ENCODE results near the gene MOB2.

MOB2 gene

GRCh38 chr11:1456176-1456575 lies 30.4 kb downstream of the MOB2 start:
- TF ChIP-seq ARNTL (CRISPR knock-in tag; IDR thresholded peaks at IDR 0.05; ENCODE audit: borderline replicate concordance, low read depth): no peak
- TF ChIP-seq, protein P1, sequence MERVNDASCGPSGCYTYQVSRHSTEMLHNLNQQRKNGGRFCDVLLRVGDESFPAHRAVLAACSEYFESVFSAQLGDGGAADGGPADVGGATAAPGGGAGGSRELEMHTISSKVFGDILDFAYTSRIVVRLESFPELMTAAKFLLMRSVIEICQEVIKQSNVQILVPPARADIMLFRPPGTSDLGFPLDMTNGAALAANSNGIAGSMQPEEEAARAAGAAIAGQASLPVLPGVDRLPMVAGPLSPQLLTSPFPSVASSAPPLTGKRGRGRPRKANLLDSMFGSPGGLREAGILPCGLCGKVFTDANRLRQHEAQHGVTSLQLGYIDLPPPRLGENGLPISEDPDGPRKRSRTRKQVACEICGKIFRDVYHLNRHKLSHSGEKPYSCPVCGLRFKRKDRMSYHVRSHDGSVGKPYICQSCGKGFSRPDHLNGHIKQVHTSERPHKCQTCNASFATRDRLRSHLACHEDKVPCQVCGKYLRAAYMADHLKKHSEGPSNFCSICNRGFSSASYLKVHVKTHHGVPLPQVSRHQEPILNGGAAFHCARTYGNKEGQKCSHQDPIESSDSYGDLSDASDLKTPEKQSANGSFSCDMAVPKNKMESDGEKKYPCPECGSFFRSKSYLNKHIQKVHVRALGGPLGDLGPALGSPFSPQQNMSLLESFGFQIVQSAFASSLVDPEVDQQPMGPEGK (CRISPR knock-in tag; IDR thresholded peaks at IDR 0.05; ENCODE audit: borderline replicate concordance): no peak

GRCh38 chr11:1455763-1456060 lies 30.9 kb downstream of the MOB2 start:
- ATAC-seq: no peak
- TF ChIP-seq ZFP3 (CRISPR knock-in tag; IDR thresholded peaks at IDR 0.05) (no peak), OSR1 (CRISPR knock-in tag; IDR thresholded peaks at IDR 0.05) (no peak), TOX (CRISPR knock-in tag; IDR thresholded peaks at IDR 0.05; ENCODE audit: borderline replicate concordance) (no peak), ZNF8 (CRISPR knock-in tag; IDR thresholded peaks at IDR 0.05) (no peak), SNAI2 (CRISPR knock-in tag; IDR thresholded peaks at IDR 0.05) (no peak), RARB (CRISPR knock-in tag; IDR thresholded peaks at IDR 0.05) (no peak), ZFP30 (CRISPR knock-in tag; IDR thresholded peaks at IDR 0.05) (no peak), TCF4 (CRISPR knock-in tag; IDR thresholded peaks at IDR 0.05; ENCODE audit: borderline replicate concordance) (no peak), CSDC2 (CRISPR knock-in tag; IDR thresholded peaks at IDR 0.05) (no peak), CREB5 (CRISPR knock-in tag; IDR thresholded peaks at IDR 0.05; ENCODE audit: low read depth) (no peak), GLIS3 (CRISPR knock-in tag; IDR thresholded peaks at IDR 0.05) (no peak), PPARA (CRISPR knock-in tag; IDR thresholded peaks at IDR 0.05; ENCODE audit: borderline replicate concordance) (no peak), ZNF70 (CRISPR knock-in tag; IDR thresholded peaks at IDR 0.05) (no peak), ZNF565 (CRISPR knock-in tag; conservative IDR thresholded peaks at IDR 0.05; ENCODE audit: low read depth) (no peak), ESRRG (CRISPR knock-in tag; IDR thresholded peaks at IDR 0.05) (no peak), POU6F1 (CRISPR knock-in tag; IDR thresholded peaks at IDR 0.05; ENCODE audit: borderline replicate concordance, low read depth) (no peak), ZC3H10 (CRISPR knock-in tag; IDR thresholded peaks at IDR 0.05) (no peak), ISL1 (CRISPR knock-in tag; IDR thresholded peaks at IDR 0.05) (no peak)

More at GRCh38 chr11:1456176-1456575, 30.4 kb downstream of the MOB2 start:
- ATAC-seq: no peak

GRCh38 chr11:1455032-1455762 lies 31.4 kb downstream of the MOB2 start:
- ATAC-seq: no peak
- no peak for TF ChIP-seq POU6F1 (CRISPR knock-in tag; IDR thresholded peaks at IDR 0.05; ENCODE audit: borderline replicate concordance, low read depth)
- no peak for TF ChIP-seq SNAI2 (CRISPR knock-in tag; IDR thresholded peaks at IDR 0.05)
- no peak for TF ChIP-seq ZNF70 (CRISPR knock-in tag; IDR thresholded peaks at IDR 0.05)
- no peak for TF ChIP-seq BACH2 (CRISPR knock-in tag; IDR thresholded peaks at IDR 0.05; ENCODE audit: borderline replicate concordance)
- TF ChIP-seq, protein P1 (CRISPR knock-in tag; IDR thresholded peaks at IDR 0.05; ENCODE audit: borderline replicate concordance): no peak
- TF ChIP-seq CREB5 (CRISPR knock-in tag; IDR thresholded peaks at IDR 0.05; ENCODE audit: low read depth): no peak
